ENCODE data around the gene CDH24. TPM values are rescaled to one million over a fixed set of nuclear protein-coding genes. Genes with fewer than 3 reads are reported as not detected.

CDH24 gene
- total and polyA plus RNA-seq, 2 donors (not counting 1 experiment from before 2014, with no cell fraction given), result 0.96 to 1.0 TPM

Other genes with a start within 250 kb of the CDH24 start
- 50.0 and 59.5 TPM in 2 replicates for gene SLC7A7, start 242.1 kb downstream of the CDH24 start, total RNA-seq
- 18.7 and 33.4 TPM in 2 replicates for gene SLC7A7, start 242.1 kb downstream of the CDH24 start, polyA plus RNA-seq
- 91.6 and 93.0 TPM in 2 replicates for gene MRPL52, start 227.6 kb downstream of the CDH24 start, total RNA-seq
- gene MRPL52, start 227.6 kb downstream of the CDH24 start, polyA plus RNA-seq, result 26.0 and 37.4 TPM in 2 replicates
- gene MMP14, start 220.9 kb downstream of the CDH24 start, total RNA-seq, result 3.5 and 5.2 TPM in 2 replicates
- 1.0 and 2.2 TPM in 2 replicates for gene MMP14, start 220.9 kb downstream of the CDH24 start, polyA plus RNA-seq
- gene LRP10, start 185.8 kb downstream of the CDH24 start, total RNA-seq, result 99.7 and 104 TPM in 2 replicates
- 79.2 and 120 TPM in 2 replicates for gene LRP10, start 185.8 kb downstream of the CDH24 start, polyA plus RNA-seq
- gene REM2, start 174.3 kb downstream of the CDH24 start, total RNA-seq, result 5.5 and 5.6 TPM in 2 replicates
- 12.9 and 21.7 TPM in 2 replicates for gene REM2, start 174.3 kb downstream of the CDH24 start, polyA plus RNA-seq
- 165 and 188 TPM in 2 replicates for gene RBM23, start 138.4 kb downstream of the CDH24 start, total RNA-seq
- 60.7 and 114 TPM in 2 replicates for gene RBM23, start 138.4 kb downstream of the CDH24 start, polyA plus RNA-seq
- 38.8 and 48.6 TPM in 2 replicates for gene PRMT5, start 128.1 kb downstream of the CDH24 start, total RNA-seq
- 44.0 and 50.4 TPM in 2 replicates for gene PRMT5, start 128.1 kb downstream of the CDH24 start, polyA plus RNA-seq
- 33.1 and 39.3 TPM in 2 replicates for gene HAUS4, start 100.4 kb downstream of the CDH24 start, total RNA-seq
- 28.4 and 33.6 TPM in 2 replicates for gene HAUS4, start 100.4 kb downstream of the CDH24 start, polyA plus RNA-seq
- 0.83 and 1.6 TPM in 2 replicates for gene AJUBA, start 75.0 kb downstream of the CDH24 start, total RNA-seq
- gene AJUBA, start 75.0 kb downstream of the CDH24 start, polyA plus RNA-seq, result 0.14 TPM in 1 of 2 replicates, not detected in the other
- 17.9 and 19.4 TPM in 2 replicates for gene C14orf93, start 47.4 kb downstream of the CDH24 start, total RNA-seq
- gene C14orf93, start 47.4 kb downstream of the CDH24 start, polyA plus RNA-seq, result 26.8 and 29.4 TPM in 2 replicates
- 29.0 and 31.9 TPM in 2 replicates for gene PSMB5, start 22.6 kb downstream of the CDH24 start, total RNA-seq
- gene PSMB5, start 22.6 kb downstream of the CDH24 start, polyA plus RNA-seq, result 10.7 and 16.5 TPM in 2 replicates
- gene PSMB11, start 15.3 kb downstream of the CDH24 start, total RNA-seq, result not detected in 2 replicates
- not detected in 2 replicates for gene PSMB11, start 15.3 kb downstream of the CDH24 start, polyA plus RNA-seq
- 359 and 364 TPM in 2 replicates for gene ACIN1, start 37.6 kb upstream of the CDH24 start, total RNA-seq
- gene ACIN1, start 37.6 kb upstream of the CDH24 start, polyA plus RNA-seq, result 178 and 228 TPM in 2 replicates
- 30.6 and 38.5 TPM in 2 replicates for gene C14orf119, start 38.0 kb upstream of the CDH24 start, total RNA-seq
- 6.6 and 12.2 TPM in 2 replicates for gene C14orf119, start 38.0 kb upstream of the CDH24 start, polyA plus RNA-seq
- not detected in 2 replicates for gene CIROP, start 47.5 kb upstream of the CDH24 start, total RNA-seq
- not detected in 2 replicates for gene CIROP, start 47.5 kb upstream of the CDH24 start, polyA plus RNA-seq
- 0.37 TPM in 1 of 2 replicates, not detected in the other for gene CEBPE, start 61.7 kb upstream of the CDH24 start, total RNA-seq
- 0.26 and 0.45 TPM in 2 replicates for gene CEBPE, start 61.7 kb upstream of the CDH24 start, polyA plus RNA-seq
- 0.85 and 1.1 TPM in 2 replicates for gene SLC7A8, start 126.1 kb upstream of the CDH24 start, total RNA-seq
- 0.19 and 0.25 TPM in 2 replicates for gene SLC7A8, start 126.1 kb upstream of the CDH24 start, polyA plus RNA-seq
- not detected in 2 replicates for gene RNF212B, start 180.4 kb upstream of the CDH24 start, total RNA-seq
- not detected in 2 replicates for gene RNF212B, start 180.4 kb upstream of the CDH24 start, polyA plus RNA-seq
- 15.5 TPM in 2 replicates for gene HOMEZ, start 228.6 kb upstream of the CDH24 start, total RNA-seq
- 3.2 and 4.2 TPM in 2 replicates for gene HOMEZ, start 228.6 kb upstream of the CDH24 start, polyA plus RNA-seq
- 74.8 and 76.7 TPM in 2 replicates for gene PPP1R3E, start 245.3 kb upstream of the CDH24 start, total RNA-seq
- 56.9 and 57.2 TPM in 2 replicates for gene PPP1R3E, start 245.3 kb upstream of the CDH24 start, polyA plus RNA-seq
- 12.9 and 17.8 TPM in 2 replicates for gene BCL2L2, start 249.3 kb upstream of the CDH24 start, total RNA-seq
- gene BCL2L2, start 249.3 kb upstream of the CDH24 start, polyA plus RNA-seq, result 5.4 and 8.2 TPM in 2 replicates

All from B cell (primary cell).